GM18511 (cell line): ENCODE data around the gene TK2.
"Not testable (repeated sequence)": the region's sequence is repeated elsewhere in the genome, so short reads cannot be mapped to it uniquely, and the experiment has no call there.

Experiments used
- ATAC-seq: cut with Tn5 transposase; IDR thresholded peaks from one replicate; pipeline ENCODE4 v1.9.1; 2021; ENCODE audit warnings: mild to moderate bottlenecking, moderate library complexity; ENCODE audit not compliant: unreplicated experiment

TK2 gene

DNA sequence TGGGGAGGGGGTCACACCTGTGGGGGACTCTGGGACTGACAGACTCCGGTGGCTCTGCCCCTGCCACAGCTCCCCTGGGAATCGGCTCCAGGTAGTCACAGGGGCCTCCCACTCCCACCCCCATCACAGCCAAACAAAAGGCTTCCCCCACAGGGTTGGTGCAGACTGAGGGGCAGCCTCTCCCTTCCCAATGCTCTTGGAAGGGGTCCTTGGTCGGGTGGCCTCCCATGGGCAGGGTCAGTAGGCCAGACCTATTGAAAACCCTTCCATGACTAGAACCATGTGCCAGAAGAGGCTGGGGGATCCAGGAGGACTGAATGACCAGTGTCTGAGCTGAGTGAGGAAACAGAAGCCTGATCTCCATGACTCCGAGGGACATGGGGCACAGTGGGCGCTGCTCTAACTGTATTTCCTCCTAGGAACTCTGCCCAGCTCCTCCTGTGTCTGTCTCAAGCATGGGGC is 28.6 kb downstream of the TK2 start:
- ATAC-seq, result no peak

DNA sequence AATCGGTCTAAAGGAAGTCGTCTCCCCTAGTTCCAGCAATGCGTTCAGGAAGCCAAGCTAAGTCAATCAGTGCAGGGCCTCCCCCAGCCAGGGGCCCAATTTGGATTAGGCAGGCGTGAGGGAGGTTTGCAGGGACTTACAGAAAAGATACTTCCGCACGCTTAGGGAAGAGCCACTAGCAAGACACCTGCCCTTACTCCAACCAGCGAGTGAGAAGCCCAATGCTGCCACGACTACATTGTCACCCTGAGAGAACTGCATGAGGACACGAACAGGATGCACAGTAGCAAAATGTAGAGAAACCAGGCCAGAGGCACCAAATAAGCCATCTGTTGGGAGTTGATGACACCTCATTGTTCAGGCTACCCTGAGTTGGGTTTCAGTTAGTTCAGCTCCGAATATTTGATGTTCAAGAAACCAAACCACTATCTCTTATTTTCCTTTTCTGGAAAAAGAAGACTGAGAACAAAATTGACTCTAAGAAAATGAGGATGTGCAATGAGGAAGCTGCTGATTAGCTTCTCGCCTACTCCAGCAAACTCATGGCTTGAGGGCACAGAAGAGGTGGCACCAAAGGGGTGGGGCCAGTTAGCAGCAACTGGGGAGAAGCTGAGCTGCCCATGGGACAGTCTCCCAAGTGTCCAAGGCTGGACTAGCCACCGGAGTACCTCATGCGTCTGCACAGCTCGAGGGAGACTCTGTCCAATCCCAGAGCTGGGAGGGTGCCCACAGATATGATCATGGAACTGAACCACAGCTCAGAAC is 29.3 kb downstream of the TK2 start:
- ATAC-seq, result no peak

GRCh38 chr16:66519482-66520373 is 30.2 kb downstream of the TK2 start:
- ATAC-seq, result no peak

DNA sequence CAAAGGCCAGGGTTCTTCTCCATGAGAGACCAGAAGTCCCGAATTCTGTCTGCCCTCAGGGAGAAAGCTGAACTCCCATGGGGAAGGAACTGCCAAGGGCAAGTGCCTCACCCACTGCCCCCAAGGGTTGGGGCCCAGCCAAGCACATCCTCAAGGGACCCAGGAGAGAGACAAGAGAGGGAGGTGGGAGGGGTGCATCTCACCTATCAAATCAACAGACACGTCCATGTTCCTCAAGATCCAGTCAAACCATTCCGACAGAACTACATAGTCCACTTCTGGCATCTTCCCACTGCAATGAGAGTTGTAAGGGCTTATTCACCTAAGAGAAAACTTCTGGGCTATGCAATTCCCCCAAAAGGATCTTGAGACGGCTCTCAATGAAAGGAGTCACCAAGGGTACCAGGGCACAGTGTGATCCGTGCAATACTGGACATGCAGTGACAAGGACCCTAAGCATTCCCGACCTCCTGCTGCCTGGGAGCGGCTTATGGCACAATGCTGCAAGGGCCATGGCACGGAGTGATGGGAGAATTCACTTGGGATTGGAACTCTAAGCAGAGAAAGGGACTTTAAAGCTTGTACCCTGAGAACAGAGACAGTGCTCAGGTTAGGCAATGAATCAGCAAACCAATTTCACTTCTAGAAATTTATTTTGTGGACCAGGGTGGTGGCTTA is 32.2 kb downstream of the TK2 start:
- ATAC-seq, result no peak

DNA sequence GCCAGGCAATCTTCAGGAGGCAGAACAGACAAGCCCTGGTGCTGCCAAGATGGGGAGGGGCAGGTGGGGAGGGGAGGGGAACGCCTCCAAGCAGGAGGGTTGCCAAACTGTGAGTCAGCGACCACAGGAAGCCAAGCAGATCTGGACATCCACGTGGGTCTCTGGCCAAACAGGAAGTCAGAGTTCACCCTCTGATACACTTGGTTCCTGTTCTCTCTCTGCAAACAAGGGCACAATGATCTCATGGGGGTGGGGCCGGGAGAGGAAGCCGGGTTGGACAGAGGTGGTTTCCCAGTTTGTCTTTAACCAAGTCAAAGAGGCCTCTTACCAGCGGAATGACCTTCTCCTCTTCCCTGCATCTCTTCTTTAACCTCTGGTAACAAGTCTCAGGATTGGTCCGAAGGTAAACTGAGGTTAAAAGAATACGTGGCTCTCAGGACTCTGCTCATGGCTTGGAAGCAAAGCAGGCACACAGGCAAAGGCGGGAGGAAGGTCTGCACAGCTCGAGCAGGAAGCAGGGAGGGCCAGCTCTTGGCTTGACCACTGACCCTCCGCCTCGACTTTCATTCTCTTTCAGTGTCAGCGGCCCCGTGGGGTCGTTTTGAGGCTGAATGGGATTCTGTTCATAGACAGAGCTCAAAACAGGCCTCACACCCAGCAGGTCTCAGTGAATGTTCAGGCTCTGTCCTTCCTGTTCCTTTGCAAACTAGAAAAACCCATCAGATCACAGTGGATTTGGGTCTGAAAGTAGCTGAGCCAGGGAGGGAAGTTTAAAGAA is 32.9 kb downstream of the TK2 start:
- ATAC-seq, result peak; percentile 98

GRCh38 chr16:66516509-66516807 is 33.5 kb downstream of the TK2 start:
- peak; percentile 33 for ATAC-seq

DNA sequence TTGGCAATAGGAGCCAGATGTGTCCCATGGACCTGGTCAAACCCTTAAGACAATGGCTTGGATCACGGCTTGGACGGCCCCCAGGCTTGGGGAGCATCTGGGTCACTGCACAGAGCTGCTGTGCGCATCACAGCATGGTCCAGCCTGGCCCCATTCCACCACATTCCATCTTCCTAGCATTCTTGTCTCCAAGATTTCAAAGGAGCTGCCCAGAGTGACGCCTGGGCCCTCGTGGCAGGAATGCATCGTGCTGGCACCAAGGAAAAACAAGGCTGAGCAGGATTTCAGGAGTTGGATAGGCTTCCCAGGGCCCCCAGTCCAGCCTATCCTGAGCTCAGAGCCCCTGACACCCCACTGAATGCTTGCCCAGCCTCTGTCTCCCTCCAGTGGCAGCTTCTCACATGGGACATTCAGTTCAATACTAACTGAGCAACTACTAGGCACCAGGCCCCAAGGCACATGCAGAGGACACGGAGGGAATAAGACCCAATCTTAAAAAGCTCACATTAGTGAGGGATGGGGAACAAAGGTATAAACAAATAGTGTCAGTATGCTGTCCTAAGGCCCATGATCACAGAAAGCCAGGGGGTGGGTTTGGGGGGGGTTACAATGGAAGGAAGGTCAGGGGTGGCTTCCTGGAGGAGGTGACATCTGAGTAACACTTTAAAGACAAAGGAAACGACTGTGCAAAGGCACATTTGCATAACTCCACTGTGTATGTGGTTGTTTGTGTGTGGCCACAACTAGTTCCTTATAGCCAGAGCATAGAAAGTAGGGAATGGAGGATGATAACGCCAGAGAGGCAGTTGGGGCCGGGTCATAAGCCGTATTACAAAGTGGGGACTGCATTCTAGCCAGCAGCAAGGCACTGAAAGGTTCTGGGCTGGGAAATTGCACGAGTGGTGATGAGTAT is 34.1 kb downstream of the TK2 start:
- ATAC-seq, result peak; percentile 10

DNA sequence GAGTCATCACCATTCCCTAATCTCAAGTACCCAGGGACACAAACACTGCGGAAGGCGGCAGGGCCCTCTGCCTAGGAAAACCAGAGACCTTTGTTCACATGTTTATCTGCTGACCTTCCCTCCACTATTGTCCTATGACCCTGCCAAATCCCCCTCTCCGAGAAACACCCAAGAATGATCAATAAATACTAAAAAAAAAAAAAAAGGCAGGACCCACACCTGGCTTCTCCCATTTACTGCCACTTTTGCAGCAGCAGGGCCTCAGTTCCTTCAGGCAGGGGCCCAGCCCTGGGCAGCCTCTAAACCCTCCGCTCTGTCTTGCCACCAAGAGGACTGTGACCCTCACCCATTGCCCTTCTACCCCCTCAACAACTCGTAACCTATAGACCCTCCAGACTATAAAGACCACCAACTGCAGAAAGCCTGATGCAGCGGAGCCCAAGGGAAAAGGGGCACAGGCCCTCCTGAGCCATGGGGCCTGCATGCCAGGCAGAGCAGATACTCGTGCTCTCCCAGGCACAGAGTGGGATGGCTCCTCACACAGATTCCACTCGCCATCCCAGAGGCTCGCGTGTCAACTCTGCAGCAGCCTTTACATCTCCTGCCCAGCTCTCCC is 34.8 kb downstream of the TK2 start:
- not testable (repeated sequence) for ATAC-seq

GRCh38 chr16:66514391-66514790 is 35.5 kb downstream of the TK2 start:
- not testable (repeated sequence) for ATAC-seq

GRCh38 chr16:66513111-66513723 is 36.7 kb downstream of the TK2 start:
- ATAC-seq, result no peak

GRCh38 chr16:66512272-66513110 is 37.4 kb downstream of the TK2 start:
- ATAC-seq, result no peak

GRCh38 chr16:66511602-66512271 is 38.2 kb downstream of the TK2 start:
- no peak for ATAC-seq

DNA sequence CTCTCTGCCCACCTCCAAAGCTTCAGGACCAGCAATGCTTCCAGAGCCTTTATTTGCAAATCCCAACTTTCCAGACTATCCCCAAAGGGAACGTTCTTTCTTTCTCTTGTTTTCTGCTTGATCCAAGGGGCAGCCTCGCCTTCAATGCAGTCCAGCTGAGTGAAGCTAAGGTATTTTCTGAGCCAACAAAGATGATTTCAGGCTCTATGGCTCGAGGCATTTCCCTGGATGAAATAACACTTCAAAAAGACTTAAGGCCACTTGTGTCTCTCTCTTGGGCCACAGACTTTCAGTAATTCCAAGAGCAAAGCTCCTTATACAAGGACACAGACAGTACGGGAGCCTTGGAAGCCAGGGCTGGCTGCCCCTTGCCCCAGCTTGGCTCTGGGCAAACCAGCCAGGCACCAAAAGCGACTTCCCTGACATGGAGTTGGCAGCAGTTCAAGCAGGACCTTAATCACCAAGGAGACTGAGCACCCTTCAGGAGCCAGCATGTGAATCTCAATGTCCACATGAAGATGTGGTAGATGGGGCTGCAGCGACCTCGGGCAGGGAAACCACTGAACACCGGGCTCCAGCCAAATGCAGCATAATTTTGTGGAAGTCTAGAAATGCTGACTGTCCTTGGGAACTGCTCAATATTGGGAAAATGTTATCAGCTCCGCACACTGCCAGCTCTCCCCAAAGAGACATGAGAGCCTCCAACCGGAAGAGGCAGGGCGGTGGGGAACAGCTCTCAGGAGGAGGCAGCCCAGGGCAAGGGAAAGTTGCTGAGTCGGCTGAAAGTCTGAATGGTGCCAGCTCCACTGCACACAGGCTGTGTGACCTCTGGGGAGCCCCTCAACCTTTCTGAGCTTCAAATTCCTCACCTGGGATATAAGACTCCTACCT is 39.0 kb downstream of the TK2 start:
- ATAC-seq, result no peak

DNA sequence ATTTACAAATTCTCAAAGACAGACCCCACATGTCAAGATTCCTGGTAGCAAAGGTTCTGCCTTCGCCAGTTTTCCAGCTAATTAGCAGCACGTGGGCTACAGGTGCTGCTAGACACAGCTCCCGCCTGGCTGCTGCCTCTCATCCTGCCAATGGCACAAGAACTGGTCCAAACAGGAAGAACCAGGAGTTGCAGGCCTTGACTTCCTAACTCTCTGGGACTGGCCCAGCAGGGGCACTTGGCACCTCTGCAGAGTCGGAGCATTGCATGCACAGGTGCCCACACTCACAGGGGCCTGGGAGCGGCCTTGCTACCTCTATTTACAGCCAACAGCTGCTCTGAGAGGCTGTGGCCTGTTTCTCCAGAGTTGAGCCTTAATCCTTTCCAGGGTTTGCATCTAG is 39.6 kb downstream of the TK2 start:
- no peak for ATAC-seq

DNA sequence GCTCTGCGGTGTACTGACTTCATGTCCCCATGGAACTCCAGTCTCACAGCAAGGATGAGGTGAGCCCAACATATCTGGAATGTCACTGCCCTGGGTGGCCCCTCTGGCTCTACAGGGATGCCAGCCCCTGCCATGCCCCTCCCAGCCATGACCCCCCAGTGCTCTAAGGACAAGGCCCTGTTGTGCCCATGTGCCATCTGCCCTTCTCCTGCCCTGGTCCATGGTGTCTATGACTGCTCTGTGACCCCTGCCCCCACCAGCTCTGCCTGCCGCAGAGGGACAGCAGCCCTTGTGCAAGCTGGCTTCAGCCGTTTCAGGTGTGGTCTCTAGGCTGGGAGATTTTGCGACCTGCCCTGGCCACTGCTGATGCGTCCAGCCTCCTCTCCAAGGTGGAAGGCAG is 40.3 kb downstream of the TK2 start:
- no peak for ATAC-seq

DNA sequence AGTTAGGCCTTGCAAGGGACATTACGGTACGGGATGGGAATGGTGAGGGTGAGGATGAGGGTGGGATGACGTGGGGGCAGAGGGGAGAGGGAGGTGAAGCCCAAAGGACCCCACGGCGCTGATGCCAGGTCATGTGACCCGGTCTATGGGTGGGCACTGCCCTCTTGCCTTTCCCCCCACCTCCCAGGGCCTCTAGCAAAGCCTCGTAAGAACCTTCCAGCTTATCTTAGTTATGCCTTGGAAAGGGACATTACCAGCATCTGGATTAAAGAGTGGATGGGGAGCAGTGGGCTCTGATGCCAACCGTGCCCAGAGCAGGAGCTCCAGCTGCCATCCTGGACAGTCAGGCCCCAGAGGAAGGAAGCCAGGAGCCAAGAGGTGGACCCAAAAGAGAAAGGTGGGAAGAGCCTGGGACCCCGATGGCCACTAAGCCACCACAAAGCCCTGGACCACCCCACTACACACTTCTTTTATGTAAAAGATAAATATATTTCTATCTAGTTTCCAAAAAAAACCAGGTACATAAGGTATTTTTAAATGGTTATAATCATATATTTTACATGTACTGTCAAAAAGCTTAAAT is 40.9 kb downstream of the TK2 start:
- ATAC-seq, result no peak
